ENCODE measurements around the gene ACSL1.
"Not testable (repeated sequence)": the region's sequence is repeated elsewhere in the genome, so short reads cannot be mapped to it uniquely, and the experiment has no call there.

Gene ACSL1

DNA sequence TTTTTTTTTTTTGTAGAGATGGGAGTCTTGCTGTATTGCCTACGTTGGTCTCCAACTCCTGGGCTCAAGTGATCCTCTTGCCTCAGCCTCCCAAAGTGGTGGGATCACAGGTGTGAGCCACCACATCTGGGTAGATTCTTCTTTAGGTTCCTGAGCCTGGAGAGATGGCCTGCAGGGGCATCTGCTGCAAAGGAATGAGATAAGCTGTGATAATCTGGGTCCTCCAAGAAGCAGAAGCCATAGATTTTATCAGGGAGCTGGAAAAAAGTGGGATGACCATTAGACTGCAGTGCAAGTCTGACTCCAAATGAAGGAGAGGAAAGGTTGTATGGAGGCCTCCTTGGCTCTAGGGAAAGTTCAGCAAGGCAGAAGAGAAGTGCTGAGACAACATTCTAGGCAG is 19.0 kb upstream of the ACSL1 start:
- TF ChIP-seq POLR2AphosphoS5 (IDR thresholded peaks at IDR 0.05; ENCODE audit: low read depth), result no peak
- TF ChIP-seq SPI1 (IDR thresholded peaks at IDR 0.05; ENCODE audit: borderline replicate concordance, low read depth), result no peak
- TF ChIP-seq, protein P1, sequence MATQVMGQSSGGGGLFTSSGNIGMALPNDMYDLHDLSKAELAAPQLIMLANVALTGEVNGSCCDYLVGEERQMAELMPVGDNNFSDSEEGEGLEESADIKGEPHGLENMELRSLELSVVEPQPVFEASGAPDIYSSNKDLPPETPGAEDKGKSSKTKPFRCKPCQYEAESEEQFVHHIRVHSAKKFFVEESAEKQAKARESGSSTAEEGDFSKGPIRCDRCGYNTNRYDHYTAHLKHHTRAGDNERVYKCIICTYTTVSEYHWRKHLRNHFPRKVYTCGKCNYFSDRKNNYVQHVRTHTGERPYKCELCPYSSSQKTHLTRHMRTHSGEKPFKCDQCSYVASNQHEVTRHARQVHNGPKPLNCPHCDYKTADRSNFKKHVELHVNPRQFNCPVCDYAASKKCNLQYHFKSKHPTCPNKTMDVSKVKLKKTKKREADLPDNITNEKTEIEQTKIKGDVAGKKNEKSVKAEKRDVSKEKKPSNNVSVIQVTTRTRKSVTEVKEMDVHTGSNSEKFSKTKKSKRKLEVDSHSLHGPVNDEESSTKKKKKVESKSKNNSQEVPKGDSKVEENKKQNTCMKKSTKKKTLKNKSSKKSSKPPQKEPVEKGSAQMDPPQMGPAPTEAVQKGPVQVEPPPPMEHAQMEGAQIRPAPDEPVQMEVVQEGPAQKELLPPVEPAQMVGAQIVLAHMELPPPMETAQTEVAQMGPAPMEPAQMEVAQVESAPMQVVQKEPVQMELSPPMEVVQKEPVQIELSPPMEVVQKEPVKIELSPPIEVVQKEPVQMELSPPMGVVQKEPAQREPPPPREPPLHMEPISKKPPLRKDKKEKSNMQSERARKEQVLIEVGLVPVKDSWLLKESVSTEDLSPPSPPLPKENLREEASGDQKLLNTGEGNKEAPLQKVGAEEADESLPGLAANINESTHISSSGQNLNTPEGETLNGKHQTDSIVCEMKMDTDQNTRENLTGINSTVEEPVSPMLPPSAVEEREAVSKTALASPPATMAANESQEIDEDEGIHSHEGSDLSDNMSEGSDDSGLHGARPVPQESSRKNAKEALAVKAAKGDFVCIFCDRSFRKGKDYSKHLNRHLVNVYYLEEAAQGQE (IDR thresholded peaks at IDR 0.05; ENCODE audit: insufficient replicate concordance, low read depth), result no peak
- no peak for TF ChIP-seq GABPA (IDR thresholded peaks at IDR 0.05; ENCODE audit: low read depth)
- TF ChIP-seq, protein P2, sequence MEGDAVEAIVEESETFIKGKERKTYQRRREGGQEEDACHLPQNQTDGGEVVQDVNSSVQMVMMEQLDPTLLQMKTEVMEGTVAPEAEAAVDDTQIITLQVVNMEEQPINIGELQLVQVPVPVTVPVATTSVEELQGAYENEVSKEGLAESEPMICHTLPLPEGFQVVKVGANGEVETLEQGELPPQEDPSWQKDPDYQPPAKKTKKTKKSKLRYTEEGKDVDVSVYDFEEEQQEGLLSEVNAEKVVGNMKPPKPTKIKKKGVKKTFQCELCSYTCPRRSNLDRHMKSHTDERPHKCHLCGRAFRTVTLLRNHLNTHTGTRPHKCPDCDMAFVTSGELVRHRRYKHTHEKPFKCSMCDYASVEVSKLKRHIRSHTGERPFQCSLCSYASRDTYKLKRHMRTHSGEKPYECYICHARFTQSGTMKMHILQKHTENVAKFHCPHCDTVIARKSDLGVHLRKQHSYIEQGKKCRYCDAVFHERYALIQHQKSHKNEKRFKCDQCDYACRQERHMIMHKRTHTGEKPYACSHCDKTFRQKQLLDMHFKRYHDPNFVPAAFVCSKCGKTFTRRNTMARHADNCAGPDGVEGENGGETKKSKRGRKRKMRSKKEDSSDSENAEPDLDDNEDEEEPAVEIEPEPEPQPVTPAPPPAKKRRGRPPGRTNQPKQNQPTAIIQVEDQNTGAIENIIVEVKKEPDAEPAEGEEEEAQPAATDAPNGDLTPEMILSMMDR (IDR thresholded peaks at IDR 0.05; ENCODE audit: insufficient read depth, low read length), result no peak
- DNase-seq (ENCODE audit: low read depth in 1 of 2, low spot score in 1 of 2), result no peak
- Histone ChIP-seq H3K27ac (replicated peaks) (no peak overlapping the region), H3K27me3 (ENCODE audit: insufficient read depth, poor library complexity, severe bottlenecking) (no peaks in the 10 kb centered on the region), H3K4me3 (replicated peaks; ENCODE audit: insufficient read depth, low read length) (no peak overlapping the region)

DNA sequence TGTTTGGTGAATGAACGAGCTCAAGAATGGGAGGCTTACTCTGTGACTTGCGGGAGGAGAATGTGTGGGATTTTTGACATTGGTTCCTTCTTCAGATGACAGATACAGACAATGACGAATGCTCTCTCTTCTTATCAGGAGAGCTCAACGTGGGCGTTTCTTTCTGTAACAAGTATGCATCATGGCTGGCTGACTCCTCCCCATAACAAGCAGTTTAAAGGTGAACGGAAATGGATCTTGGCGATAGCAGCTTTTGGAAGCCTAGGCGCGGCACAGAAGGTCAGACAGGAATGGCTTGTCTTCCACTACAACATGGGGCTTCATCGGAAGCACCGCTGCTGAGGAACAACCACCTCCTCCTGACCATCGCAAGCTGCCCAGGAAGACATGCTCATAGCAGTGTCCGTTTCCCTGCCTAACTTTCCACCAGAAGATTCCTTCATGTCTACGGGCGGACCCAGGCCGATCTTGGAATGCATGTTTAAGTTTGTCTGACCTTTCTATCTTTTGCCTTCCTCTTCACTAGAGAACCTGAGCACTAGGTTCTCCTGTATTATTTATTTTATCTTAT is 18.3 kb upstream of the ACSL1 start:
- H3K4me3 ChIP-seq (replicated peaks; ENCODE audit: insufficient read depth, low read length), result no peak overlapping the region
- no peak for DNase-seq (ENCODE audit: low read depth in 1 of 2, low spot score in 1 of 2)
- TF ChIP-seq, protein P1 (IDR thresholded peaks at IDR 0.05; ENCODE audit: insufficient replicate concordance, low read depth), result no peak
- TF ChIP-seq GABPA (IDR thresholded peaks at IDR 0.05; ENCODE audit: low read depth), result no peak
- TF ChIP-seq POLR2AphosphoS5 (IDR thresholded peaks at IDR 0.05; ENCODE audit: low read depth), result no peak
- TF ChIP-seq, protein P2 (IDR thresholded peaks at IDR 0.05; ENCODE audit: insufficient read depth, low read length), result no peak
- no peak for TF ChIP-seq SPI1 (IDR thresholded peaks at IDR 0.05; ENCODE audit: borderline replicate concordance, low read depth)
- H3K27ac ChIP-seq (replicated peaks), result no peak overlapping the region
- H3K27me3 ChIP-seq (ENCODE audit: insufficient read depth, poor library complexity, severe bottlenecking), result no peaks in the 10 kb centered on the region

DNA sequence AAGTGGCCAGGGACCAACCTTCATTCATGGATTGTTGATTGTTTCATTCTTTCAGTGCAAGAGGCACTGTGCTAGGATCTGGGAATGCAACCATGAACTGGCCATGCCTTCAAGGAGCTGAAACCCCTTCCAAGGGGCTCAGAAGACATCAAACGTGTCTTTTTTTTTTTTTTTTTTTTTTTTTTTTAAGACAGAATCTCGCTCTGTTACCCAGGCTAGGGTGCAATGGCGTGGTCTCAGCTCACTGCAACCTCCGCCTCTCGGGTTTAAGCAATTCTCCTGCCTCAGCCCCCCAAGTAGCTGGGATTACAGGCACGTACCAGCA is 13.3 kb upstream of the ACSL1 start:
- H3K27me3 ChIP-seq (ENCODE audit: insufficient read depth, poor library complexity, severe bottlenecking); H3K27ac ChIP-seq (replicated peaks); DNase-seq (ENCODE audit: low read depth in 1 of 2, low spot score in 1 of 2); H3K4me3 ChIP-seq (replicated peaks; ENCODE audit: insufficient read depth, low read length): not testable (repeated sequence)

DNA sequence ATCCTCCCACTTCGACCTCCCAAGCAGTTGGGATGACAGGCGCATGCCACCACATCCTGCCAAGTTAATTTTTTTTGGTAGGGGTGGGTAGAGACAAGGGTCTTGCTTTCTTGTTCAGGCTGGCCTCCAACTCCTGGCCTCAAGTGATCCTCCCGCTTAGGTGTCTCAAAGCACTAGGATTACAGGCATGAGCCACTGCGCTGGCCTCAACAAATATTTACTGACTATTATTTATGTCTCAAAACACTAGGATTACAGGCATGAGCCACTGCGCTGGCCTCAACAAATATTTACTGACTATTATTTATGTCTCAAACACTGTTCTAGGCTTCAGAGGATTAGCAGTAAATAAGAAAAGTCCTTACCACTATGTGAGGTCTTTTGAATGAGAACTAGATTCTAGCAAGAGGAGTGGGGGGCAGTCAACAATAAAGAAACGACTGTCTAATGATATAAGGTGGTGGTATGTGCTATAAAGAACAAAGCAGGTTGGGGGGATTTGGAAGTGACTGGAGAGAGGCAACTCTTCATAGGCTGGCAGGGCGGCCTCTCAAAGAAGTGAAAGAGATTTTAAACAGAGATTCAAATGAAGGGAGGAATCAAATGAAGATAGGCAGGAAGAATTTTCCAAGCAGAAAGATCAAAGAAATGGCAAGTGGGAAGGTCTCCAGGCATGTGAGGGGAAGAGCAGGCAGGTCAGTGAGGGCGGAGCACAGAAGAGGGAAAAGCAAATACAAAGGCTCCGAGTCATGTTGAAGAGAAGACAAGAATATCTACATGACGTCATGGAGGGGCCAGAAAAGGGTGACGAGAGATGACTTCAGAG is 12.7 kb upstream of the ACSL1 start:
- Histone ChIP-seq H3K27me3 (ENCODE audit: insufficient read depth, poor library complexity, severe bottlenecking) (no peaks in the 10 kb centered on the region), H3K27ac (replicated peaks) (no peak overlapping the region), H3K4me3 (replicated peaks; ENCODE audit: insufficient read depth, low read length) (no peak overlapping the region)
- TF ChIP-seq POLR2AphosphoS5 (IDR thresholded peaks at IDR 0.05; ENCODE audit: low read depth), result no peak
- TF ChIP-seq, protein P2 (IDR thresholded peaks at IDR 0.05; ENCODE audit: insufficient read depth, low read length), result no peak
- TF ChIP-seq SPI1 (IDR thresholded peaks at IDR 0.05; ENCODE audit: borderline replicate concordance, low read depth), result no peak
- TF ChIP-seq, protein P1 (IDR thresholded peaks at IDR 0.05; ENCODE audit: insufficient replicate concordance, low read depth), result no peak
- no peak for TF ChIP-seq GABPA (IDR thresholded peaks at IDR 0.05; ENCODE audit: low read depth)
- no peak for DNase-seq (ENCODE audit: low read depth in 1 of 2, low spot score in 1 of 2)

Data from HL-60 (cell line).